ENCODE results near the gene RAVER2.
"Not testable (repeated sequence)": the region's sequence is repeated elsewhere in the genome, so short reads cannot be mapped to it uniquely, and the experiment has no call there.

RAVER2 gene

GRCh38 chr1:64811131-64811530 is 66.3 kb downstream of the RAVER2 start:
- FAIRE-seq (no peak), DNase-seq (ENCODE audit: low spot score) (no peak)

- DNase-seq (ENCODE audit: low spot score) (no peak), FAIRE-seq (peak; percentile 62)
Observed at GRCh38 chr1:64814427-64814826, 69.6 kb downstream of the RAVER2 start.

GRCh38 chr1:64817364-64817763 is 72.5 kb downstream of the RAVER2 start:
- FAIRE-seq; DNase-seq (ENCODE audit: low spot score): not testable (repeated sequence)

GRCh38 chr1:64820572-64820971 is 75.7 kb downstream of the RAVER2 start:
- not testable (repeated sequence) for DNase-seq (ENCODE audit: low spot score); FAIRE-seq

GRCh38 chr1:64822621-64823020 is 77.7 kb downstream of the RAVER2 start:
- no peak for DNase-seq (ENCODE audit: low spot score)
- no peak for FAIRE-seq

- FAIRE-seq, result peak; percentile 77
- DNase-seq (ENCODE audit: low spot score), result peak; percentile 49
Observed at GRCh38 chr1:64823691-64824476, 79.0 kb downstream of the RAVER2 start.

- FAIRE-seq, result no peak
- DNase-seq (ENCODE audit: low spot score), result peak; percentile 52
Observed at GRCh38 chr1:64826991-64827390, 82.1 kb downstream of the RAVER2 start.

- FAIRE-seq, result no peak
Observed at GRCh38 chr1:64828829-64829228, 84.0 kb downstream of the RAVER2 start.

GRCh38 chr1:64829411-64830029 is 84.6 kb downstream of the RAVER2 start:
- no peak for DNase-seq (ENCODE audit: low spot score)
- no peak for FAIRE-seq

More at GRCh38 chr1:64828829-64829228, 84.0 kb downstream of the RAVER2 start:
- no peak for DNase-seq (ENCODE audit: low spot score)

- FAIRE-seq, result no peak
- DNase-seq (ENCODE audit: low spot score), result no peak
Observed at GRCh38 chr1:64830030-64830651, 85.3 kb downstream of the RAVER2 start.

GRCh38 chr1:64834734-64835133 is 89.9 kb downstream of the RAVER2 start:
- peak; percentile 20 for DNase-seq (ENCODE audit: low spot score)
- FAIRE-seq, result peak; percentile 70

- DNase-seq (ENCODE audit: low spot score) (no peak), FAIRE-seq (no peak)
Observed at GRCh38 chr1:64836802-64837201, 91.9 kb downstream of the RAVER2 start.

- DNase-seq (ENCODE audit: low spot score) (no peak), FAIRE-seq (no peak)
Observed at GRCh38 chr1:64838486-64838885, 93.6 kb downstream of the RAVER2 start.

GRCh38 chr1:64839261-64839660 is 94.4 kb downstream of the RAVER2 start:
- DNase-seq (ENCODE audit: low spot score) (no peak), FAIRE-seq (no peak)

- no peak for DNase-seq (ENCODE audit: low spot score)
- no peak for FAIRE-seq
Observed at GRCh38 chr1:64839732-64840405, 95.0 kb downstream of the RAVER2 start.

- FAIRE-seq, result no peak
Observed at GRCh38 chr1:64841330-64842065, 96.6 kb downstream of the RAVER2 start.

GRCh38 chr1:64842224-64842623 is 97.3 kb downstream of the RAVER2 start:
- DNase-seq (ENCODE audit: low spot score) (no peak), FAIRE-seq (no peak)

More at GRCh38 chr1:64841330-64842065, 96.6 kb downstream of the RAVER2 start:
- no peak for DNase-seq (ENCODE audit: low spot score)

GRCh38 chr1:64843675-64844074 is 98.8 kb downstream of the RAVER2 start:
- DNase-seq (ENCODE audit: low spot score) (no peak), FAIRE-seq (no peak)

- DNase-seq (ENCODE audit: low spot score) (no peak), FAIRE-seq (no peak)
Observed at GRCh38 chr1:64844175-64844574, 99.3 kb downstream of the RAVER2 start.

GRCh38 chr1:64844609-64845008 is 99.7 kb downstream of the RAVER2 start:
- no peak for FAIRE-seq
- DNase-seq (ENCODE audit: low spot score), result no peak

GRCh38 chr1:64845831-64846425 is 101.1 kb downstream of the RAVER2 start:
- DNase-seq (ENCODE audit: low spot score), result no peak
- FAIRE-seq, result no peak
